ENCODE data around the gene PPP1R9B.

PPP1R9B gene

GRCh38 chr17:50106393-50107131 lies 43.9 kb downstream of the PPP1R9B start:
- DNase-seq (ENCODE audit: low read depth in 2 of 2) = no peak

- DNase-seq (ENCODE audit: low read depth in 2 of 2) = no peak
Observed at GRCh38 chr17:50105811-50106210, 44.7 kb downstream of the PPP1R9B start.

- no peak for DNase-seq (ENCODE audit: low read depth in 2 of 2)
Observed at GRCh38 chr17:50103941-50104340, 46.5 kb downstream of the PPP1R9B start.

DNA sequence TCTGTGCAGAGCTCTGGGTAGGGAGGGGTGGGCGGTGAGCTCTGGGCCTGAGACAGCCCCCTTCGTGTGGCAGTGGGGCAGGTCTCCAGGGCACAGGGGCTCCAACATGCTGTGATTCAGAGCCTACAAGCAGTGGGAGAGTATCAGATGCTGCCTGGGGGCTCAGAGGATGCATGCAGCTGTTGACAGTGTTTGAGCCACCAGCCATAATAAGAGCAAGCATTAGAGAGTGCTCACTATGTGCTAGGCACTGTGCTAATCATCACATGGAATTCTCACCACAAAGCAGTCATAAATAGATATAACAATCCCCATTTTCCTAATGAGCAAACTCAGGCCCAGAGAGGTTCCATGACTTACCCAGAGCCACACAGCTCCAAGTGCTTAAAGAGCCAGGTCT lies 47.2 kb downstream of the PPP1R9B start:
- DNase-seq (ENCODE audit: low read depth in 2 of 2) = no peak

DNA sequence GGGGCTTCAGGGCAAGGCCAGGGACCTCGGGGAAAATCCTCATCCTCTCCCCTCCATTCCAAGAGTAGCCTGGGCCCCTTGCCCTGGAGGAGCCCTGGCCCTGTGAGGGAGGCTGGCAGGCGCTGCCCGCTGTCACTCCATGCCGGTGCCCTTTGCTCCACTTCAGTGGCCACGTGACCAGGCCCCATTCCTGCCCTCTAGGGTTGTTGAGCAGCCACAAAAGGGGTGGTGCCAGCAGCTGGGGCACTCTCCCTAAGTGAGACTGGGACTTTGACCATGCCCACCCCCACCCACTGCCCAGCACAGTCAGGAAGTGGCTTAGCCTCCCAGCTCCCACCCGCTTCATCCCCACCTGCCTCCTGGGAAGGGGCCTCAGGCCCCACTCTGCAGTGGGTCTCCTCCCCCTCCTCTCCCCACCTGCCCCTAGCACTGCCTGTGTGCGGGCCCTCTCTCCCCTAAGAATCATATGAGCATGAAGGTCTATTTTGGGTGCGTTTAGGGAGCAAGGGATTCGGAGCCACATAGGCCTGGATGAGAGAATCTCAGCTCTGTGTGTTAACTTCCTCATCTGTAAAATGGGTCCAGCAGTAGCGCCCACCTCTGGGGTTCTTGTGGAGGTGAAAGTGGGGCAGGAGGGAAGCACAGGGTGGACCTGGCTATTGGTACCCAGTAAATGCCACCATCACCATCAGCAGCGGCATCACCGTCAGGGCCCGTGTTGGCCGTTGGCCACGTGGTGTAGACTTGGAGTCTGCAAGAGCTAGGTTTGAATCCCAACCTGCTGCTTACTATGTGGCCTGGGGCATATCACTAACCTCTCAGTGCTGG lies 48.1 kb downstream of the PPP1R9B start:
- DNase-seq (ENCODE audit: low read depth in 2 of 2) = no peak

DNA sequence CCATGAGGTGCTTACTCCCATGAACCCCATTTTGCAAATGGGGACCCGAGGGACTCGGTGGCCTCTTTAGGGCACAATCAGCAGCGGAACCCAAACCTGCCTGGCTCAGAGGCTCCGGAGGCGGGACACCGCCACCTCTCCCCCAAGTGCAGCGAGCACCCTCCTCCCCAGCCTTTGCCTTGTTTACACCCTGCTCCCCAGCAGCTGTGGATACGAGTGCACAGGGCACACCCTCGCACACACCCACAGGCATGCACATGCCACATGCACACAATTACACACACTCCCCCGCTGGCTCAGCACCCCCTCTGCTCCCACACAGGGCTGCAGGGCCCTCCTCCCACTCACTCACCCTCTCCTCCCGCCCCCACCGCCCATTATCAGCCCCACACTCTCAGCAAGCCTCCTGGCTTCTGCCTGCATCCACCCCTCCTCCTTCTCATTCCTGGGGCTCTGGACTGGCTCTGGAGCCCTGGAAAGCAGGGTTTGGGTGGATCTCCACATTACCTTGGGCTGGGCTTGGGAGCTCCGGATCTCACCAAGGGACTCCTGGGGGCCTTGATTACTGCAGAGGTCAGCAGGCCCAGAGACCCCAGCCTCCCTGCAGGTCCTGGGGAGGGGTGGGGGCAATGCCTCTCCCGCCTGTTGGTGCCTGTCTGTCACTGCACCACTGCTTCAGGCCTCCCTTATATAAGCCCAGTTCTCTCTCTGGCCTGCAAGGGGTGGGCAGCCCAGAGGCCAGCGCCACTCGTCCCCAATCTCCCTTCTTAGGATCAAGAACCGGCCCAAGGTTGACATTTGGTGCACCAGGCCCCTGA lies 48.9 kb downstream of the PPP1R9B start:
- no peak for DNase-seq (ENCODE audit: low read depth in 2 of 2)

DNA sequence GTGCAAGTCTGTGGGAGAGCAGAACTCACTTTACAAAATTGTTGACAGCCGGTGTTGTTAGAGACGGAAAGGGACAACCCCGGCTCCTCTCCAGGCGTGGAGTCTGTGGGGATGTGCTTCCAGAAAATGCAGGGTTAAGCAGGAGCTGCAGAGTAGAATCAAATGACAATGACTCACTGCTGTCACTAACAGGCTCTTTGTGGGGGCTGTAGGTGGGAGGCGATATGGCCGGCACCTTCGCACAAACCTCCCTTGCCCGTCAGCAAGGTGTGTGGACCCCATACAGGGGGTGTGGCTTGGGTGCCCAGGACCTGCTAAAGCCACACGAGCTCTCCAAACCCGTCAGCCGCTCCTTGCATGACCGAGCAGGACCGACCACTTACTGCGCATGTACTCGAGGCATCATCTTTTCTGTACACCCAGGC lies 49.5 kb downstream of the PPP1R9B start:
- no peak for DNase-seq (ENCODE audit: low read depth in 2 of 2)

DNA sequence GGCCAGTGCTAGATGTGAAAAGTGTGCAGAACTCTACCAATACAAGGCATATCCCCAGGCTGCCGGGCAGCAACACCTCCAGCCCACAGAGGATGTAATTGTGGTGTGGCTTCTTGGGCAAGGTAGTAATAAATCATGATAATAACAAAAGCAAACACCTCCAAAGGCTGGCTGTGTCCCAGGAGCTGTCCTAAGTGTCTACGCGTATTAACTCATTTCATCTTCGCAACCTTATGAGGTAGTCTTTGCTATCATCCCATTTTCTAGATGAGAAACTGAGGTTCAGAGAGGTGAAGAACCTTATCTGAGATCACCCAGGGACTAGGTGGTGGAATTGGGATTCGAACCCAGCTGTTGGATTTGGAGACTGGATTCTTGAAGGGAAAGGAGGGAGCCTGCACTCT lies 50.0 kb downstream of the PPP1R9B start:
- no peak for DNase-seq (ENCODE audit: low read depth in 2 of 2)

DNA sequence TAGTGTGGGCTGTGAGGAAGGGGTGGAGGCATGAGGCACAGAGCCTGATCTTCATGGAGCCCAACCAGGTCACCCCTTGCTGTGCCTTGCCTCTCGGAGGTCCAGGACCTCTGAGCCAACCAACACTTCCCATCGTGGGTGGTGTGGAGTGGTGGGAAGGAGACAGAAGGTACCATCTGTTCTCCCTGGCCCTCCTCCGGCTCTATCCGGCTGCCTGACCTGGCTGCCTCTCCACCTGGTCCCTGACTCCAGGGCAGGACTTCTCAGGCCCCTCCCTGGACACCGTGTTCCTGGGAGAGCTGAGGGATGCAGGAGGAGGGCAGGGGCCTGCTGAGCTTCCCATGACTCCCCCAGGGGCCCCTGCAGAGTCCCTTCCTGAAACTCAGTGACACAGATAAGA lies 51.5 kb downstream of the PPP1R9B start:
- DNase-seq (ENCODE audit: low read depth in 2 of 2) = no peak

- DNase-seq (ENCODE audit: low read depth in 2 of 2) = no peak
Observed at GRCh38 chr17:50098583-50098982, 51.9 kb downstream of the PPP1R9B start.

- no peak for DNase-seq (ENCODE audit: low read depth in 2 of 2)
Observed at GRCh38 chr17:50097926-50098325, 52.6 kb downstream of the PPP1R9B start.

DNA sequence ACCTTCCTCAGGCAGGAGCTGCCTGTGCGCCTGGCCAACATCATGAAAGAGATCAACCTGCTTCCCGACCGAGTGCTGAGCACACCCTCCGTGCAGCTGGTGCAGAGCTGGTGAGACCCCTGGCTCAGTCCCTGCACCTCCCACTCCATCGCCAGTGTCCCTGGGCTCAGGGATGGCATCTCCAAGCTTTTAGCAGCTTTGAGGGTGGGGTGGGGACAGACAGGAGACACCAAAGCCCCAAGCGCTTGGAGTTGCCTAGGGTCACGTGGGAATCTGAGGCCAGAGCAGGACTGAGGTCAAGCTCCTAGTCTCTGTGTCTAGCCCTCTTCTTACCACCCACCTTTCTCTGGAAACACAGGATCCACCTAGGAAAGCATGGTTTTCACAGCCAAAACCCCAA lies 53.0 kb downstream of the PPP1R9B start:
- no peak for DNase-seq (ENCODE audit: low read depth in 2 of 2)

DNA sequence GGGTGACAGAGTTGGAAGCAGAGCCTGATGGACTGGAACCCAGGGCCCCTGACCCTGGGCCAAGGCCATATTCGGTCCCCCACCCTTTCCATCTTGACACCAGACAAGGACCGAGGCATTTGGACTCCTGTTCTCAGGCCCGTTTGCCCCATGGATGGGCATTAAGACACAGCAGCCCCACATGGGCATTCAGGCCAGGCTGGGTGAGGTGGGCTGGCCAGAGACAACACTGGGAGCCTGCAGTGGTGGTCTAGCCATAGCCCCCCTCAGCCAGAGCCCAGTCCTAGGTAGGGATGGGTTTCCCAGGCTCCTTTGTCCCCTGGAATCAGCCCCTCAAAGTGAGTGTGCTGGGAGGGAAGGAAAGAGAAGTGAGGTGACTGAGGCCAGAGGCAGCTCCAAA lies 53.7 kb downstream of the PPP1R9B start:
- DNase-seq (ENCODE audit: low read depth in 2 of 2) = no peak

GRCh38 chr17:50096092-50096491 lies 54.4 kb downstream of the PPP1R9B start:
- no peak for DNase-seq (ENCODE audit: low read depth in 2 of 2)

- DNase-seq (ENCODE audit: low read depth in 2 of 2) = no peak
Observed at GRCh38 chr17:50095626-50096037, 54.8 kb downstream of the PPP1R9B start.

- DNase-seq (ENCODE audit: low read depth in 2 of 2) = peak; percentile 90 to 92
Observed at GRCh38 chr17:50094753-50095619, 55.5 kb downstream of the PPP1R9B start, which contains the start of gene PDK2. Gene PDK2, plus strand, starts transcription at chr17:50095351. Its CDS starts 85 bp downstream, at chr17:50095436.

GRCh38 chr17:50094243-50094752 lies 56.2 kb downstream of the PPP1R9B start:
- DNase-seq (ENCODE audit: low read depth in 2 of 2) = peak; percentile 82 to 89

GRCh38 chr17:50093807-50094206 lies 56.7 kb downstream of the PPP1R9B start:
- no peak for DNase-seq (ENCODE audit: low read depth in 2 of 2)

- DNase-seq (ENCODE audit: low read depth in 2 of 2) = no peak
Observed at GRCh38 chr17:50093246-50093645, 57.2 kb downstream of the PPP1R9B start.

GRCh38 chr17:50091918-50092285 lies 58.6 kb downstream of the PPP1R9B start:
- DNase-seq (ENCODE audit: low read depth in 2 of 2) = no peak

All from stimulated activated CD8-positive, alpha-beta memory T cell treated with anti-CD3 and anti-CD28 coated beads, Interleukin-2, amount 100 ng/mL, for 48 hours (primary cell).